ENCODE measurements around the gene CD83. TPM values are rescaled to one million over a fixed set of nuclear protein-coding genes. Genes with fewer than 3 reads are reported as not detected.

Gene CD83
- total and polyA plus RNA-seq, 9 of the 15 experiments (the other 6 are each of a cell fraction or from before 2014, with no cell fraction given): 2.5 to 4.1 (median 3.4) TPM

- peak; percentile 17; the same call in 1 of the 2 replicates for TF ChIP-seq REST (IDR thresholded peaks at IDR 0.05; ENCODE audit: borderline replicate concordance)
- TF ChIP-seq REST (CRISPR knock-in tag; IDR thresholded peaks at IDR 0.05; ENCODE audit: low read depth): no peak
- TF ChIP-seq POLR2AphosphoS5 (IDR thresholded peaks at IDR 0.05; ENCODE audit: control insufficient read depth, insufficient read depth, low read depth, low read length): 0 out of 2 replicates have a peak, but pooled peaks have one; percentile 19
- no peak for TF ChIP-seq MLLT1 (IDR thresholded peaks at IDR 0.05)
- peak; percentile 55 for TF ChIP-seq ZFX (CRISPR knock-in tag; IDR thresholded peaks at IDR 0.05)
- TF ChIP-seq POLR2A (conservative IDR thresholded peaks at IDR 0.05): peak; percentile 52; the same call in 1 of the 2 replicates
- TF ChIP-seq E2F6 (IDR thresholded peaks at IDR 0.05; ENCODE audit: borderline replicate concordance in 1 of 2, extremely low read depth in 1 of 2, insufficient read depth in 1 of 2, insufficient read length in 1 of 2, low read depth in 1 of 2, low read length in 1 of 2, poor library complexity in 1 of 2, severe bottlenecking in 1 of 2): peak; percentile 30 to 66
- peak; percentile 57 for TF ChIP-seq SMAD4 (CRISPR knock-in tag; conservative IDR thresholded peaks at IDR 0.05)
- TF ChIP-seq ZEB2 (IDR thresholded peaks at IDR 0.05): peak; percentile 30; the same call in 1 of the 2 replicates
- TF ChIP-seq ZNF644 (tag; IDR thresholded peaks at IDR 0.05; ENCODE audit: low read depth): 0 out of 2 replicates have a peak, but pooled peaks have one; percentile 39
- TF ChIP-seq L3MBTL2 (IDR thresholded peaks at IDR 0.05): 0 out of 2 replicates have a peak, but pooled peaks have one; percentile 38
- TF ChIP-seq RFX1 (IDR thresholded peaks at IDR 0.05): peak; percentile 41; the same call in 1 of the 2 replicates
- TF ChIP-seq ZNF766 (CRISPR knock-in tag; conservative IDR thresholded peaks at IDR 0.05): 0 out of 2 replicates have a peak, but pooled peaks have one; percentile 47
Measured at GRCh38 chr6:14117158-14118090, at the start of gene CD83 (continued).

All from K562 (cell line).